Measurements from ENCODE around the gene COLEC12.

COLEC12 gene

DNA sequence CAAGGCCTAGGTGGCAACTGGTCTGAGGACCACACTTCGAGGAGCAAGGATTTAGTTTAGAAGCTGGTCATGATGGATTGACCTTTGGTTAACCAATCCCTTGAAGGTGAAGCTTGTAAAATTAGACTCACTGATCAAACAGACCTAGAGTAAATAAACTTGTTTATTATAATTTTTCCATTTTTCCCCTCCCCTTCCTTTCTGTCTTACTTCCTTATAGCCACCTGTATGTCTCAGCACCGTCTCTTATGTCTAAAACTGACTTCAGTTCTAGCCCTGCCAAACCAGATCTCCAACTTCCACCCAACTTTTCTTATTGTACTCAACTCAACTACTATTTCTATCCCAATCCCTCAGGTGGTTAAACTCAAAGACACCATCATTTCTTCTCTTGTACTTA lies 139.8 kb downstream of the COLEC12 start:
- no peak for DNase-seq (ENCODE audit: low read depth)

DNA sequence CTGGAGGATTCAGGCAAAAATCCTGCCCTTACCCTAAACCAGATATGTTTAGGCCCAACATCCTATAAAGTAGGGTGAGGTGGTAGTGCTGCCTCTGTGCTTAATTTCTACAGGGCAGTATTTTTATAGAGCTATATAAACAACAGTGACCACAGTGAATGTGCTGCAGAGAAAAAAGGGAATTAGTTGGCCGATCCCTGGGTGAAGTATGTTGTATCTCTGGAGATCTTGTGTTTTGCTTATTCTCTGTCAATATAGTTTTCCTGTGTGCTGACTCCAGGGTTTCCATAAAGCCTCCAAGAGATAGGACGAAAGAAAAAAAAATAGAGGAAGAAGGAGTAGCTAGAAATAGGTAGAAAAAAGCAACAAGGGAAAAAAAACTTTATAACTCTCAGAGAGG lies 143.7 kb downstream of the COLEC12 start:
- DNase-seq (ENCODE audit: low read depth) = no peak

DNA sequence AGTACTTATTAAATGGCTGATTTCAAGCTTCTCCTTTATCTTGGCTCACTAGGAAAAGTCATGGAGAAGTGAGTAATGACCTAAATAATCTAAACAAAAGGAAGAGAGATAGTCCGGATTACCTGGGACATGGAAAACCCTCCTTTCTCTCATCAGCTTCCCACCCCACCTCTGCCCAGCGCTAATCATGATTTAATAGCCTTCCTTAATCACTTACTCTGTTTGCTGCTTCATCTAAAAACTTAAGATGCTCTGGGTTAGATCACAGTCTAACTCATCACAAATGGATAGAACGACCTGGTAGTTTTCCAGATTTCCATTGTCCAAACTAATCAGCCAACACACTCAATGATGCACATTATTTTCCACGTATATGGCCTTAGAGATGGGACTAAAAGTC lies 144.8 kb downstream of the COLEC12 start:
- DNase-seq (ENCODE audit: low read depth) = no peak

DNA sequence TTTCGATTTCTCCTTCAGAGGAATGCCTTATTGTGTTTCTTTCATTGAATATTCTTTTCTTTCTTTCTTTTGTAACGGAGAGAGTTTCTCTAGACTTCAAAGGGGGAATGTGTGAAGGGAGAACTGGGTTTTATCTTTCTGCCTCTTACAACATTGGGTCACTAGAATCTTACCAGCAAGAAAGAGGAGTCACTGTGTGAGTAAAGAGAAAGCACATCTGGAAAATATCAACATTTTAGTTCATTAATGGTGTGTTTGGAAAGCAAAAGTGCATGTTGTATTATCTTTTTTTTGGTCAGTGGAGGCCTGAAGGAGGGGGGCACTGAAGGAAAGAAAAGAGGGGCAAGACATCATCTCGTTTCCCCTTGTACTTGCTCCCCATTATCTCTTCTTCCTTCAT lies 146.0 kb downstream of the COLEC12 start:
- DNase-seq (ENCODE audit: low read depth) = no peak

DNA sequence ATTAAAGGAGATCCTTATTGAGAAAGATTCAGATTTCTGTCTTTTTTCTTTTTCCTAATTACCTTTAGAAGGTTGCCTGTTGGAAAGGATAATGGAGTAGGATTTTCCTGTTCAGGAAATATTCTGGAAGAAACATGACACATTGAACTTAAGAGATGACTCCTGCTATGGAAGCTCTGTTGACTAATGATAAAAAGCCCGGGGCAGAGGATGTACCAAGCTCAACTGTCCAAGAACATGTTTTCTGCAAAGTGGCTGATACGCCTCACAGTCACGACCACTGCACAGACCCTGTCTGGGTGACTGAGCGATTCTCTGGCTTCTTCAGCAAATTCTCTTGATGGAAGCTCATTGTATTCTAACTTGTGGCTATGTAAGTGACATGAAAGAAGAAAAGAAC lies 146.5 kb downstream of the COLEC12 start:
- no peak for DNase-seq (ENCODE audit: low read depth)

DNA sequence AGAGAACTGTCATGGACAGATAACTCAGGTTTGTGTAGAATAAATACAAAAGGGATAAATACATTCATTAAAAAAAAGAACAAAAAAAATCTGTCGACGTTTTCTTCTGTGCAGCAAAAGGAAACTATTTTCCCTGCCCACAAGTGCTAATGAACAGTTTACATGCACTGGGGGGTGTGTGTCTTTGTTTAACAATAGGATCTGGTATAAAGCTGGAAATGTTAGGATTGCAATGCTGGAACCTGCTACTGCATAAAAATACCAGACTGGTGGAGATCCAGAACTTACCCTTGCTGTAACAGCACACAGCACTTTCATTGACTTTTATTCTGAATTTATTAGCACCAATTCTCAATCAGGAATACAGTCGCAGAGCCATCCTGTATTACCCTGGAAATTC lies 148.1 kb downstream of the COLEC12 start:
- no peak for DNase-seq (ENCODE audit: low read depth)

DNA sequence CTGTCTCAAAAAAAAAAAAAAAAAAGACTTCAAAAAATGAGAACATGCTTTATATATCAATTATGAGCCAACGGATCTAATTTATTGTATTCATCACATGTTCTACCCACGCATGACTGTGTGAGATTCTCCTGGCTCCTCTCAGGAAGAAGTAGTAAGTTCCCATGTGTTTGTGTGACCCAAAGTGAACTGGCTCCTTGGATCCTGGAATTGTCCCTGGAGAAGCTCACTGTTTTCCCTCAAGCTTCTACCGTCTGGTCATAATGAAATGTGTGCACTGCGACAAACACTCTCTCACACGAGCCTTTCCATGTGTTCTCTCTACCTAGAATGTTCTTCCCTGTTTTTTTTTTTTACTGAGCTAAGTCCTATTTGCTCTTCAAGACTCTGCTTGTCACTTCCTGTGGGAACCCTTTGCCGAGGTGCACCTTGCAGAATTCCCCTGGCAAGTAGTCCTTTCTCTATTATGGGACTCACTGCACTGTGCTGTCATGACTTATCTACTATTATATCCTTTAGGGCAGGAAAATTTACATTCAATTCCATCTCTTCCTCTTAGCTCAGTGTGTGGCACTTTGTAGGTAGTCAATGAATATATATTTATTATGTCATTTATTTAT lies 149.4 kb downstream of the COLEC12 start:
- DNase-seq (ENCODE audit: low read depth) = no peak

DNA sequence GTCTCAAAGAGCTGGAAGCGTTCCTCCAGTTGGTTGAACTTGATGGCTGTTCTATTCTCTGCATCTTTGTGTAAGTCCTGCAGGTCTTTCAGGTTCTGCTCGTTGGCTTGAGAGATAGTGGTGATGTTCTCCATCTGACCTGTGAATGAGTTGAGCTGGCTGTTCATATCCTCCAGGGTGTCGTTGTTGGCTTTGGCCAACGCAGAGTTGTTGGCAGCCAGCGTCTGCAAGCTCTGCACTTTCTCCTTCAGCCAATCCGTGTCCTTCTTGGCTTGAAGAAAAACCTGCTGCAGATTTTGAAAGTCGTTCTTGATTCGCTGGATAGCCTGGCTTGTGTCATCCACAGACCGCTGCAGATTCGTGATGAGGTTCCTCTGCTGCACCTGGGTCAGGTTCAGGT lies 153.9 kb downstream of the COLEC12 start:
- no peak for DNase-seq (ENCODE audit: low read depth)

DNA sequence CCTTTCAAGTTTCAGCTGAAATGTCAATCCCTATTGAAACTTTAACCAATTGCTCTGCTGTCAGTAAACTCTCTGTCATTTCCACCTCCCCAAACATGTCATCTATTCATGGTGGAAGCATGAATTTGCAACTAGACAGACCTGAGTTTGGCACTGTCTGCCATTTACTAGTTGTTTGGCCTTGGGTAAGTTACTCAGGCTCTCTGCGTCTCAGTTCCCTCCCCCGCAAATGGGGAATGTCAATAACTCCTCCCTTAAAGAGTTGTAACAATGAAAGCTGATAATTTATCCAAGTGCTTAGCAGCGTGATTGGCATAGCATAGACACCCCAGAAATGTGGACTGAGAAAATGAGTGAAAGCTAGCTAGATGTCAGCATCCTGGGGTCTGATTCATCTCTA lies 159.4 kb downstream of the COLEC12 start:
- no peak for DNase-seq (ENCODE audit: low read depth)

DNA sequence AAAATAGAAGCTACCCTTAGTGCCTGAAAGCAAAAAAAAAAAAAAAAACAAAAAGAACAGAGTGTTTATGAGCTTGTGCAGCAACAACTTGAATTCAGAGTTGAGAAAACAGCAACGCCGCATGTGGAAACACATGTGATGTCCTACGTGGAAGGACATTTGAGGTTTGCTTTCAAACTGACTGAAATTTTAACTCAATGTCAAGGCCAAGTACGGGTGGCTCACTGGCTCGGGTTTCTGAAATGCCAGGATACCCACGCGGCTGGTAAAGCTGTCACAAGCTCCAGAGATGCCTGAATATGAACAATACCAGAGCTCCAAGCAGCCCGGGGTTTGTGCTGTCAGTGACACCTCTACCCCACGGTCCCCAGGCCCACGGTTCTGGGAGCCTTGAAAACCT lies 160.5 kb downstream of the COLEC12 start:
- DNase-seq (ENCODE audit: low read depth) = no peak

DNA sequence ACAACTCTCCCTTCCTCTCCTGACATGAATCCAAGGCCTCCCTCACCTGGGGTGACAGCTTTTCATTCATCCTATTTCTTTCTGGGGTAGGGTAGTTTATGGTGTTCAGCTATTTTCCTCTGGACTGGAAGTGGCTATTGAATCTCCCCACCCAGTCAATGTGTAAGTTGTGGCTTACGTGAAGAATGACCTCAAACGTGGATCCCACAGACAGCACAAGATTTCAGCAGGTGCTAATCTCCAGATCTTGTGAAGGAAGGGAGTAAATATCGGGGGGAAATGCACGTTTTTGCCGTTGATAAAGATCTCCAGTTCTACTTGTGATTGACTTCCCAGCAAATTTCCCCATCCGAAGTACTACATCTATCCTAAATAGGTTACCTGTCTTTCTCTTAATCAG lies 161.3 kb downstream of the COLEC12 start:
- no peak for DNase-seq (ENCODE audit: low read depth)

DNA sequence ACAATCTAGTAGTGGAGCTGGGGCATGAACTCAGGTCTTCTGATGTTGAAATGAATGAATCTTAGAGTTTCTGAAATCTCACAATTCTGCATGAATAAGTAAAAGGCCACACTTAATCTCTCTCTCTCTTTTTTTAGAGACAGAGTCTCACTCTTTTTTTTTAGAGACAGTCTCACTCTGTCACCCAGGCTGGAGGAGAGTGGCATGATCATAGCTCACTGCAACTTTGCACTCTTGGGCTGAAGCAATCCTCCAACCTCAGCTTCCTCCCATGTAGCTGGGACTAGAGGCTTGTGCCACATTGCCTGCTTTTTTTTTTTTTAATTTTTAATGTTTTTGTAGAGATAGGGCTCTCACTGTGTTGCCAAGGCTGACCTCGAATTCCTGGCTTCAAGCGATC lies 163.8 kb downstream of the COLEC12 start:
- no peak for DNase-seq (ENCODE audit: low read depth)

DNA sequence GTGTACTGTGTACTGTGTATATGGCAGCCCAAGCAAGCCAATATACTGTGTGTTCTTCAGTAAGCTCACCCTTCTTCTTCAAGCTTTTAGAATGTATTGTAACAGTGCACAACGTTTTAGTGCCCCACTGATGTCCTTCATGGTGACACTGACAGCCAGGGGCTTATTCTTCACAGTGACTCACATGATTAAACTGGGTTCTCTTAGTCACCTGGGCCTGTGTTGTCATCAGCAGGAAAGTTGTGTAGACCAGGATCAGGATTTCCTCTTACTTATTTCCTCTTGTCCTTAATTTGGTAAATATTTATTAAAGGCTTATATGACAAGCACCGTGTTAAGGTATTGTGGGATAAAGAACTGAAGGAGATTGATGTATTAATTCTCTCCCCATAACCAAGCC lies 164.8 kb downstream of the COLEC12 start:
- no peak for DNase-seq (ENCODE audit: low read depth)

DNA sequence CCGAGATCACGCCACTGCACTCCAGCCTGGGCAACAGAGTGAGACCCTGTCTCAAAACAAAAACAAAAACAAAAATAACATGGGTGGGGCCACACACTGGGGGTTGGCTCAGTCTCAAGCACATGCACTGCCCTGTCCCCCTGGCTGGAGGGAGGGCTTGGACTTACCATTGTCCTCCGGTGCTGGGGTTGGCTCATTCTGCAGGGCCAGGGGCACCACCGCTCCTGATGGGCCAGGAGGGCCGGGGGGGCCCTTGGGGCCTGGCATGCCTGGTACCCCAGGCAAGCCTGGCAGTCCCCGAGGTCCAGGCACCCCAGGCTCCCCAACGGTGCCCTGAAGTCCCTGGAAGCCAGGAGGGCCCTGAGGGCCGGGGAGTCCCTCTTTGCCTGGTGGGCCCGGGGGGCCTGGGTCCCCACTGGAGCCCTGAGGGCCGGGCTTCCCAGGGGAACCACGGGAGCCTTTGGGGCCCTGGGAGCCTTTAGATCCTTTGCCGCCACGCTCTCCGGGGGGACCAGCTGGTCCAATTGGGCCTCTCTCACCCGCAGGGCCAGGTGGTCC lies 165.8 kb downstream of the COLEC12 start:
- no peak for DNase-seq (ENCODE audit: low read depth)

DNA sequence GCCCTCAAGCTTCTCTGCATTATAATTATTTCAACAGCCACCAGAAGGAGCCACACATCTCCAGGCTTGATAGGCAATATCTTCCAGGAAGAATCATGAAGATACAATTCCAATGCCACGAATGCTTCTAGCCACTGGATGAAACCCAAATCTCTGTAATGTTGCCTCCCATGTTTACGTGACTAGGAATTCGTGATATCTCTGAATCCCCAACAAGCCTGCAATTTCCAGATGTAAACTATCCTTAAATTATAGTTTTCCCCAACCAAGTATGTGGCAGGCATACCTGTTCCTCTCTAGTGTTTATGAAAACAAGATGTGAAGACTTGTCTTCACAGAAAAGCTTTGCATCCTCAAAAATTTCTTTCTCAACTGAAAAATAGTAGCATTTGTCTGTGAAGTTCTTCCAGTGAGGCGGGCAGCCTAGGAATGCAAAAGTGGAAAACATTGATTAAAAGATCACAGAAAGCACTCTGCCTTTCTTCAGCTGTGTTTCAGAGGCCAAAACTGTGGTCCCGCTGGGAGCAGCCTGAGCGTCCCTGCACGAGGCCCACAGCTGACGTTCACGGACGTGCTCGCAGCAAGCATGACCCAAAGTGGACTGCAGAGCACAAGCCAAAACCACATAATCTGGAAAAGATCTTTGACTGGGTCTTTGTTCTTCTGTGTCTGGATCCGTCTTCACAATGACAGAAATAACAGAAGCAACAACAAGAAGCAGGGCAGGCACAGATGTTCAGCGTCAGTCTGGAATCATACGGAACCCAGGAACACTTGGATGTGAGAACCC lies 167.6 kb downstream of the COLEC12 start:
- no peak for DNase-seq (ENCODE audit: low read depth)

DNA sequence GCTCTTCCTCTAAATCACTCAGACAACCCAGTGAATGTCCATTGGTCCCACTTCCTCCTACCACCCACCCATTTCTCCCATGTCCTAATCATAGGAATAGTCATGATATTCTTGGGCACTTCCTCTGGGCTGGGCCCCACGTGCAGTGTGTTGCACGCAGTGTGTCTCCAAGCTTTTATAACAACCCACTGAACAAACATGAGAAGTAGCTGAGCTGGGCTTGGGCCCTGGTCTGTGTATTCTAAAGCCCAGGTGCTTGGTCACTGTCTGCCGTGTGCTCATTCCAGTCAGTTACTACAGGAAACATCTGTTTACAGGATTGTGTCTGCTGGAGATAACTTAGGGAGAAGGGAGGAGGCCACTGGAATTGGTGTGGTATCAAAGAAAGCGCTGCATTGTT lies 168.5 kb downstream of the COLEC12 start:
- DNase-seq (ENCODE audit: low read depth) = no peak

DNA sequence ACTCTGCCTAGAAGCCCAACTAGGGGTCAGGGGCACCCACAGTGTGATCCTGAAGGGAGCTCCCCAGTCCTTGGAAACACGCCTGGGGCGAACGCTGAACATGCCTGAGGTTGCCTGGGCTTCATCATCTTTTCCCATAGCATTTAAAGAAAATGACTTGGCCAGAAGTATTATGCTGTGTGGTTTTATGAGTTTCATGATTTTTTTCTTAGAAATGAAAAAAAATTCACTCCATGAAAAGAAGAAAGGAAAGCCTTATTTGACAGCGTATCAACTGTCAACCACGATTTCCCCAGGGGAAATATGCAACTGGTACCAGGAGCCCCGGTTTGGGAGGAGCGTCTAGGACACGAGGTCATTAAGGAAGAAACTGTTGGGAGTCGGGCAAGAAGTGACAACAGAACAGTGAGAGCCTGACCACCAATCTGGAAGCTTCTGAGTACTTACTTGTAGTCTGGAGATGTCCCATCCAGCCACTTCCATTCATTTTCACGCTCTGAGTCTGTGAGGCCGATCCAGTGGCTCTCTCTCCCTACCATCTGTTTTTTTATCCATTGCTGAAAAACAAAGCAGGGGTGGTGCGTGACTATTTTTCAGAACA lies 169.2 kb downstream of the COLEC12 start:
- no peak for DNase-seq (ENCODE audit: low read depth)

DNA sequence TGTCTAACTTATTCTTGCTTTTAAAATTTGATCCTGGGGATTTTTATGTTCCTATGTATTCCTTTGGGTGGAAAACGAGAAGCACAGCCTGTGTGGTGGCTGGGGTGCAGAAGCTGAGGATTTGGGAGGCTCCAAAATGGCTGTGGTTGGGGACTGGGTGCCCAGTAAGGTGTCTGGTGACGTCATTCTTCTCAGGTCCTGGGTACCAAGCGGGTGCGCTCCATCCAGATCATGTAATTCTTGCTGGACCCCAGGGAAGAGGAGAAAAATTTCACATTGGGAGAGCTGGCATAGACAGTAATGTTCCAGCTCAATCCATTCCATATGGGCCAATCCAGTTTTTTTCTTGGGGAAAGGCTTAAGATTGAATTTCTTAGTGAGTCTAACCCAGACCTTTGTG lies 171.6 kb downstream of the COLEC12 start:
- no peak for DNase-seq (ENCODE audit: low read depth)

DNA sequence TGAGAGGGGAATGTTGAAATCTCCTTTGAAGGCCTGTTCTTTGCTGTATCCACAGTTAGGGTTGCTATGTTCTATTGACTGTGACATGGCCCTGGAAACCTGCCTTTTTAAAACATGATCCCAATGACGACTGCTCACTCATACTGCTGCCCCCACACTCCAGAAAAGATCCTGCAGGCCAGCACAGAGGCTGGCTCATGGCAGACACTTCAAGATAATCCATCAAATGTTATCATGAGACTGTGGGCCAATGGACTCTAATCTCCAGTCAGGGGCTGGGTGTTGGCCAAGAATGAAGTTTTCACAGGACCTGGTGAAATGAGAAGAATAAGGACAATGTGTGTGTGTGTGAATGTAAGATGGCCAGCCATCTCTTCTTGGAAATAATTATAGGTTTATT lies 173.7 kb downstream of the COLEC12 start:
- no peak for DNase-seq (ENCODE audit: low read depth)

DNA sequence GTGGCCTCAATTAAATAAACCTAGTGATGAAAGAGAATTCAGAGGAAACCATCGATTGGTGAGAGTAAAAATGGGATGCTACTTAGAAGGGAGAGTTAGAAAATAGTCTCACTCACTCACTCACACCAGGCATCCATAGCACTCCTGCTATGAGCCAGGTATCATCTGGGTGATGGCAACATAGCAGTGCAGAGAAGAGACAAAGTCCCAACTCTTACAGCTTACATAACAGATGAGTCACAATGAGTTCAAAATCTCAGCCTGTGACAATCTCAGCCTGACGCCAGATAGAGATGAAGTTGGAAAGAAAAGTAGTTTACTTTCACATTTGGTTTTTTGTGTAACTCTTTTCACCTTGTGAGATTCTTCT lies 177.3 kb downstream of the COLEC12 start:
- DNase-seq (ENCODE audit: low read depth) = no peak

DNA sequence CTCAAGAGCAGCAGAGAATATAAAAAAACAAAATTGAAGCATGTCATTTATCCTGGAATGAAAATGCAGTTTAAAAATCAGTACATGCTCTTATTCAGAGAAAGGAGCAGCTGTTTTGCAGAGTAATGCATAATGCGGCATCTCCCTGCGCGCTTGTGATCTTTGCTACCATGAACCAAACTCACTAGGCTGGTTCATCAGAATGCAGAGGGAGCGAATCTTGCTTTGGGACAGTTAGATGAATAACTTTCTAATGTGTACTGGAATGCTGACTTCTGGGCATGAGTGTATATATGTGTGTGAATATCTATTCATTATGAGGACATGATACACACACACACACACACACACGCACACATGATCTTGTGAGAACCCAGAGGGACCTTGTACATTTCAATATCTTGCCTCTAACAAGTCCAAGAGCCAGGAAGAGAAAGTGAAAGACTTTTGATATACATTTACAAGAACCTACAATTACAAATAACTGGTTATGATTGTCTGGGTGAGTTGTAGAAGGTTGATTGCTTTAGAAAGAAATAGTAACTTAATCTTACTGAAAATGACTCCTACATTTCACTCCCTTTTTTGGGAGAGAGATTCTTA lies 178.5 kb downstream of the COLEC12 start:
- no peak for DNase-seq (ENCODE audit: low read depth)

DNA sequence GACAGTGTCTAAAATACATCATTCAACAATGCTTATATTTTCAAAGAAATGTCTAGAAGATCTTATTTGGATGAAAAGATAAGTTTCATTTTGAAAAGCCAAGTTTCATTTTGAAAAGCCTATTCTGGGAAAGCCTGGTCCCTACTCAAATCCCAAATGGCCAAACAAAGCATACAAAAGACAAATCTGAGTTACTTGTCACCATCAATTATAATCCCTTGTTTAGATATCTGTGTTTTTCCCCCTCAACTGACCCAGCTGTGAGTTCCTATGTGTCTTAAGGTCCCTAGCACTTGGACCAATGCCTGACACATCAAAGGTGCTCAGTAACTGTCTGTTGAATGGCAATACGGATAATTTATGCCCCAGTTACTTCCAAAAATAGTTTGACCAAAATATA lies 180.3 kb downstream of the COLEC12 start:
- DNase-seq (ENCODE audit: low read depth) = no peak

DNA sequence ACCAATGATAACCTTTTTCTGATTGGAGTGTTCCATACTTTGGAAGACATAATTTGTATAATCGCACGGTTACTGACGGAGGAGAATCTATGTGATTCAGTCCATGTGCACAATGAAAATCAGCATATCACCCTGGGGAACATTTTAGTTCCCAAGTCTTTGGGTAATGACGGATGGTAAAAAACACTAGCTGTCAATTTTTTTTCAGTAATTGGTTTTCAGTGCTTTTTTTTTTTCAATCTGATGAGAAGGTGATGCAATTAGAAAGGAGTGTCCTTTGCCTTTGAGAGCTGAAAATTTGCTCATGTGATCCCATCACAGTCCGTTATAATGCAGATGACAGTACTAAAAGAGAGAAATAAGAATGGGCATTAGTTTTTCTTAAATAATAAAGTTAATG lies 180.8 kb downstream of the COLEC12 start:
- no peak for DNase-seq (ENCODE audit: low read depth)
